K562 (cell line): ENCODE data around the gene XPC. TPM values are rescaled to one million over a fixed set of nuclear protein-coding genes. Genes with fewer than 3 reads are reported as not detected.
A peak's percentile ranks its signal among the peaks of the same experiment; 100 is the strongest.

Experiments used
- ATF6 ChIP-seq: sonication (generic); formaldehyde crosslinking; IDR thresholded peaks from 2 replicates; pipeline ENCODE4 v1.4.0; 2020; ENCODE audit warnings: mild to moderate bottlenecking, missing genetic modification reagents
- BRF1 ChIP-seq: IDR thresholded peaks from 3 replicates; pipeline ENCODE4 v1.6.1; 2011; ENCODE audit warnings: borderline replicate concordance, mild to moderate bottlenecking; ENCODE audit not compliant: insufficient read length; ENCODE audit errors: extremely low read depth
- C11orf30 ChIP-seq: fragments of 450-650 bp; IDR thresholded peaks from 2 replicates; pipeline ENCODE4 v1.6.1; 2016; ENCODE audit warnings: low read depth, mild to moderate bottlenecking
- CBX5 ChIP-seq: IDR thresholded peaks from 2 replicates; pipeline ENCODE4 v1.6.1; 2014; ENCODE audit warnings: low read depth, borderline replicate concordance
- CHD1 ChIP-seq: fragments of 200-600 bp; sonication (generic); IDR thresholded peaks from one replicate; pipeline ENCODE4 v1.6.1; 2012; ENCODE audit warnings: mild to moderate bottlenecking, moderate library complexity, low read length, inconsistent platforms
- CLOCK ChIP-seq: fragments of 250-450 bp; sonication (Bioruptor Pico); IDR thresholded peaks from 2 replicates; pipeline ENCODE4 v1.4.0; 2020; ENCODE audit warnings: mild to moderate bottlenecking, moderate library complexity, borderline replicate concordance
- EP400 ChIP-seq: fragments of 450-650 bp; IDR thresholded peaks from 2 replicates; pipeline ENCODE4 v1.6.1; 2017; ENCODE audit warnings: antibody characterized with exemption, mild to moderate bottlenecking, moderate library complexity
- IRF1 ChIP-seq: sonication (generic); formaldehyde crosslinking; IDR thresholded peaks from 2 replicates; pipeline ENCODE4 v1.8.0; 2022; ENCODE audit warnings: missing genetic modification reagents, mild to moderate bottlenecking, borderline replicate concordance
- LCOR ChIP-seq: sonication (generic); formaldehyde crosslinking; IDR thresholded peaks from 2 replicates; pipeline ENCODE4 v1.8.0; 2022; ENCODE audit warnings: mild to moderate bottlenecking, missing genetic modification reagents
- NELFE ChIP-seq: IDR thresholded peaks from 2 replicates; pipeline ENCODE4 v1.6.1; 2011; ENCODE audit warnings: mild to moderate bottlenecking; ENCODE audit not compliant: insufficient read depth, insufficient read length
- NFIX ChIP-seq: fragments of 250-450 bp; sonication (Bioruptor Pico); IDR thresholded peaks from 2 replicates; pipeline ENCODE4 v1.4.0; 2020; ENCODE audit warnings: low read depth, mild to moderate bottlenecking, moderate library complexity
- NFXL1 ChIP-seq: fragments of 450-650 bp; formaldehyde crosslinking; IDR thresholded peaks from 2 replicates; pipeline ENCODE4 v1.4.0; 2021; ENCODE audit warnings: mild to moderate bottlenecking
- SIRT6 ChIP-seq: IDR thresholded peaks from one replicate; pipeline ENCODE4 v1.6.1; 2012; ENCODE audit warnings: low read depth, mild to moderate bottlenecking, control low read depth, inconsistent platforms, low read length, moderate library complexity
- TRIM24 ChIP-seq, 2 experiments: fragments of 450-650 bp; IDR thresholded peaks; 2 replicates each; pipeline ENCODE4 v1.6.1; 2016
- TRIM28 ChIP-seq: fragments of 450-650 bp; IDR thresholded peaks from 2 replicates; pipeline ENCODE4 v1.6.1; 2017
- U2AF1 ChIP-seq: fragments of 200-400 bp; formaldehyde crosslinking; optimal IDR thresholded peaks from 2 replicates; pipeline ENCODE3; 2017; ENCODE audit warnings: mild to moderate bottlenecking, low read depth, low read length, moderate library complexity
- ZFP1 ChIP-seq: fragments of 450-650 bp; formaldehyde crosslinking; IDR thresholded peaks from 2 replicates; pipeline ENCODE4 v1.4.0; 2020; ENCODE audit warnings: mild to moderate bottlenecking, mixed read lengths
- ZNF184 ChIP-seq: sonication (generic); formaldehyde crosslinking; IDR thresholded peaks from 2 replicates; pipeline ENCODE4 v1.5.0; 2020; ENCODE audit warnings: missing genetic modification reagents
- ZNF398 ChIP-seq: fragments of 250-450 bp; sonication (Bioruptor Pico); IDR thresholded peaks from 2 replicates; pipeline ENCODE4 v1.8.0; 2021; ENCODE audit warnings: moderate library complexity, mild to moderate bottlenecking, inconsistent platforms
- ZNF699 ChIP-seq: fragments of 250-450 bp; sonication (Bioruptor Pico); IDR thresholded peaks from 2 replicates; pipeline ENCODE4 v1.8.0; 2021; ENCODE audit warnings: mild to moderate bottlenecking, moderate library complexity; ENCODE audit not compliant: insufficient replicate concordance
- ZNF717 ChIP-seq: fragments of 250-450 bp; sonication (Bioruptor Pico); IDR thresholded peaks from 2 replicates; pipeline ENCODE4 v1.5.0; 2021
- polyA plus RNA-seq, 8 experiments: library from polyadenylated mRNA; depleted of rRNA in 4 of 8; stranded (reverse) in 5 of 8; unstranded in 3 of 8; fragments of >200 nt; fragmentation: Nextera tagmentation in 2 of 8; fragmentation: Illumina TruSeq in 1 of 8; extraction: Ambion mirVana in 2 of 8; extraction: Trizol in 1 of 8; gene quantifications; 2 replicates each; pipeline versions ENCODE4 v1.2.1 to v1.2.3, GENCODE V29; 2011 to 2014; ENCODE audit warnings: inconsistent platforms in 1 of 8, missing spikeins in 1 of 8
- total RNA-seq, 7 experiments: library from RNA; depleted of rRNA in 6 of 7; stranded (reverse); fragments of >200 nt in 6 of 7; fragmentation: Illumina TruSeq in 2 of 7; extraction: Trizol in 2 of 7; gene quantifications; 2 replicates each; pipeline versions ENCODE4 v1.2.1 to v1.2.3, GENCODE V29; 2011 to 2021; ENCODE audit warnings: low replicate concordance in 1 of 7

Gene XPC
- total and polyA plus RNA-seq, 9 of the 15 experiments (the other 6 are each of a cell fraction or from before 2014, with no cell fraction given) = 3.8 to 54.7 (median 41.3) TPM

GRCh38 chr3:14178247-14179113, at the start of gene XPC, which contains the start of gene LSM3 (continued):
- TF ChIP-seq ZNF398 (CRISPR knock-in tag) (no peak), ZFP1 (CRISPR knock-in tag) (no peak), CBX5 (no peak), IRF1 (CRISPR knock-in tag) (no peak), TRIM28 (no peak), LCOR (CRISPR knock-in tag) (peak; percentile 92), BRF1 (no peak), ZNF717 (no peak), C11orf30 (peak; percentile 97), NFXL1 (CRISPR knock-in tag) (no peak), TRIM24 (IDR thresholded peaks at IDR 0.05) (peak in 1 of 2 experiments; percentile 42; a peak in 2 of 4 replicates), U2AF1 (no peak), ATF6 (CRISPR knock-in tag) (0 out of 2 replicates have a peak, but pooled peaks have one; percentile 61), EP400 (peak; percentile 91), NFIX (CRISPR knock-in tag) (no peak), ZNF699 (CRISPR knock-in tag) (no peak), CLOCK (CRISPR knock-in tag) (no peak), SIRT6 (no peak), CHD1 (peak; percentile 80), NELFE (no peak), ZNF184 (CRISPR knock-in tag) (no peak)
